ENCODE data around the gene ARID3A.

DNA sequence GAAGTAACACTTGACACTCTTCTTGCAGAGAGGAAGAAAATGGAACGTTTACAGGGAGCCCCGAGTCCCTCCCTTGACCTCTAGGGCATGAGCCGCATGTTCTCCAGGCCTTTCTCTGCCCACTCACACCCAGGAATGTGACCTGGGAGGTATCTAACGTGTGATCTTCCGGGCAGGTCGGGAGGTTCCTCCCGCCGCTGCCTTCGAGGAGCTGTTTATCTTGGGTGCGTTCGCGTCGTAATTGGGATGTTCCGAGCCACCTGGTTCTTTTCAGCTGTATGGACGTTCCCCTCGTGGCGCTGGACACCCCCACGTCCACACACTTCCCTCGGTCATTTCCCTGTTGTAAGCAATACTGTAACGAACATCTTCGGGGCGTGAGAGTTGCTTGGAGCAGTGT is 13.6 kb downstream of the ARID3A start:
- TF ChIP-seq, protein P1, sequence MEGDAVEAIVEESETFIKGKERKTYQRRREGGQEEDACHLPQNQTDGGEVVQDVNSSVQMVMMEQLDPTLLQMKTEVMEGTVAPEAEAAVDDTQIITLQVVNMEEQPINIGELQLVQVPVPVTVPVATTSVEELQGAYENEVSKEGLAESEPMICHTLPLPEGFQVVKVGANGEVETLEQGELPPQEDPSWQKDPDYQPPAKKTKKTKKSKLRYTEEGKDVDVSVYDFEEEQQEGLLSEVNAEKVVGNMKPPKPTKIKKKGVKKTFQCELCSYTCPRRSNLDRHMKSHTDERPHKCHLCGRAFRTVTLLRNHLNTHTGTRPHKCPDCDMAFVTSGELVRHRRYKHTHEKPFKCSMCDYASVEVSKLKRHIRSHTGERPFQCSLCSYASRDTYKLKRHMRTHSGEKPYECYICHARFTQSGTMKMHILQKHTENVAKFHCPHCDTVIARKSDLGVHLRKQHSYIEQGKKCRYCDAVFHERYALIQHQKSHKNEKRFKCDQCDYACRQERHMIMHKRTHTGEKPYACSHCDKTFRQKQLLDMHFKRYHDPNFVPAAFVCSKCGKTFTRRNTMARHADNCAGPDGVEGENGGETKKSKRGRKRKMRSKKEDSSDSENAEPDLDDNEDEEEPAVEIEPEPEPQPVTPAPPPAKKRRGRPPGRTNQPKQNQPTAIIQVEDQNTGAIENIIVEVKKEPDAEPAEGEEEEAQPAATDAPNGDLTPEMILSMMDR (IDR thresholded peaks at IDR 0.05) = no peak
- no peak for TF ChIP-seq MAX (CRISPR knock-in tag; IDR thresholded peaks at IDR 0.05)
- no peak for TF ChIP-seq SP1 (CRISPR knock-in tag; conservative IDR thresholded peaks at IDR 0.05)
- TF ChIP-seq ZBTB21 (CRISPR knock-in tag; IDR thresholded peaks at IDR 0.05; ENCODE audit: borderline replicate concordance) = no peak
- no peak for TF ChIP-seq ZNF317 (CRISPR knock-in tag; IDR thresholded peaks at IDR 0.05; ENCODE audit: borderline replicate concordance, low read depth)
- TF ChIP-seq, protein P2, sequence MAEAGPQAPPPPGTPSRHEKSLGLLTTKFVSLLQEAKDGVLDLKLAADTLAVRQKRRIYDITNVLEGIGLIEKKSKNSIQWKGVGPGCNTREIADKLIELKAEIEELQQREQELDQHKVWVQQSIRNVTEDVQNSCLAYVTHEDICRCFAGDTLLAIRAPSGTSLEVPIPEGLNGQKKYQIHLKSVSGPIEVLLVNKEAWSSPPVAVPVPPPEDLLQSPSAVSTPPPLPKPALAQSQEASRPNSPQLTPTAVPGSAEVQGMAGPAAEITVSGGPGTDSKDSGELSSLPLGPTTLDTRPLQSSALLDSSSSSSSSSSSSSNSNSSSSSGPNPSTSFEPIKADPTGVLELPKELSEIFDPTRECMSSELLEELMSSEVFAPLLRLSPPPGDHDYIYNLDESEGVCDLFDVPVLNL (CRISPR knock-in tag; IDR thresholded peaks at IDR 0.05; ENCODE audit: borderline replicate concordance, low read depth) = no peak
- TF ChIP-seq TCF7 (CRISPR knock-in tag; IDR thresholded peaks at IDR 0.05; ENCODE audit: low read depth) = no peak
- no peak for TF ChIP-seq NR1H2 (CRISPR knock-in tag; IDR thresholded peaks at IDR 0.05)

Measured in WTC11 (cell line).